ENCODE data around the gene FAM193A.

Gene FAM193A

GRCh38 chr4:2636331-2636730 lies 99.9 kb downstream of the FAM193A start:
- TF ChIP-seq CTCF (IDR thresholded peaks at IDR 0.05): no peak

GRCh38 chr4:2637956-2638552 lies 101.6 kb downstream of the FAM193A start:
- TF ChIP-seq CTCF (IDR thresholded peaks at IDR 0.05): no peak

DNA sequence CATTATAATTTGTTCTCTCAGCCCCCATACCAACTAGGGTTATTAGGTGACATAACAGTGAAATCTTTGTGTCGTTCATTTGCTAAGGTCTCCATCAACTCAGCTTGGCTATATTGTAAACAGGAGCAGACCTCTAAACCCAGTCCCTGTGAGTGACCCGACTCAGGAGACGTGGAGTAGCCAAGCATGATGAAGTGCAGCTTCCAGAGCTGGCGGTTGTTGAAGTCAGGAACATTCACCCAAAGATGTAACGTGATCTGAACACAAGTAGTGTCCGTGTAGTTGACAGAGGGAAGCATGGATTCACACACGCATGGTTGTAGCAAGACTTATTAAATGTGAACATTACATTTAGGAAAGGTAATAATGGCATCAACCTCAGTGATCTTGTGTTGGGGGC lies 102.3 kb downstream of the FAM193A start:
- no peak for TF ChIP-seq CTCF (IDR thresholded peaks at IDR 0.05)

GRCh38 chr4:2642968-2643367 lies 106.5 kb downstream of the FAM193A start:
- no peak for TF ChIP-seq CTCF (IDR thresholded peaks at IDR 0.05)

DNA sequence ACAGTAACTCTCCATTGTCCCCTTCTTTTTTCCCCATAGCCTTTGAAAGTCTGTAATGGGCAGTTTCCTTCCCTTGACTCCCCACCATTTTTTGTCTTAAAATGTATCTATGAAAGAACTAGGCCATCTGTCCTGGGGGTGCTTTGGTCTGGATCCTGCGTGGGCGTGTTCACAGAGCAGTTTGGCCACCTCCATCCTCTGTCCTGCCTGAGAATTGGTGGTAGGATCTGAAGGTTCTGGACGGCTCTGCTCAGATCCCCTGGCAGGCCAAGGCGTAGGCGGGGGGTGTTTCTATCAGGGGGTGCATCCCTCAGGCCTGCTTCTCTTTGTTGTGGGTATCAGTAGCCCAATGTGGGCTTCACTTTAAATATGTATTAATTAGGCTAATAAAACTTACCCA lies 107.1 kb downstream of the FAM193A start:
- no peak for TF ChIP-seq CTCF (IDR thresholded peaks at IDR 0.05)

DNA sequence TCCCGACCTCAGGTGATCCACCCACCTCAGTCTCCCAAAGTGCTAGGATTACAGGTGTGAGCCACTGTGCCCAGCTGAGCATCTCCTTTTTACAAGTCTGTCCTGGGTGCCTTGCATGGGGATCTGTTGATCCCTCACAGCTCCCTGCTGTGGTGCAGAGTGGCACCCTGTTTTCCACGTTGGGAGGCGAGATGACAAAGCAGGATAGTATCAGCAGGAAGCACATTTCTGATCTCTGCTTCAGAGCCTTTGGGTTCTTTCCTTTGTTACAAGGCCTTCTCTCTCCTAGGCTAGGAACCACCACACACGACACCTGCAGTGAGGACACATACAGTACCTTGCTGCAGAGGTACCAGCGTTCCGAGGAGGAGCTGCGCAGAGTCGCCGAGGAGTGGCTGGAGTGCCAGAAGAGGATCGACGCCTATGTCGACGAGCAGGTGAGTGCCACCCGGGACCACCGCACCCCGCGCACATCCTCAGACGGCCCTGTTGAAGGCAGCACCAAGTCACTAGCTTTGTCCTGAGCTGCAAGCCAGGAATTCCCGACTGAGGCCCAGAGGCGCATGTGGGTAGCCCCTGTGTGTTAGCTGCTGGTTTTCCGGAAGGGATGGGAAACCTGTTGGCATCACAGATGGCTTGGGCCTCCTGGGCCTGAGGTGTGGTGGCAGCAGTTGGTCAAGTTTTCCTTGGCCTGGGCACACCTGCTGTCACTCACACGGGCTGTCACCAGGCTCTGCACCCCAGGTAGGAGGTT lies 110.1 kb downstream of the FAM193A start:
- no peak for TF ChIP-seq CTCF (IDR thresholded peaks at IDR 0.05)

DNA sequence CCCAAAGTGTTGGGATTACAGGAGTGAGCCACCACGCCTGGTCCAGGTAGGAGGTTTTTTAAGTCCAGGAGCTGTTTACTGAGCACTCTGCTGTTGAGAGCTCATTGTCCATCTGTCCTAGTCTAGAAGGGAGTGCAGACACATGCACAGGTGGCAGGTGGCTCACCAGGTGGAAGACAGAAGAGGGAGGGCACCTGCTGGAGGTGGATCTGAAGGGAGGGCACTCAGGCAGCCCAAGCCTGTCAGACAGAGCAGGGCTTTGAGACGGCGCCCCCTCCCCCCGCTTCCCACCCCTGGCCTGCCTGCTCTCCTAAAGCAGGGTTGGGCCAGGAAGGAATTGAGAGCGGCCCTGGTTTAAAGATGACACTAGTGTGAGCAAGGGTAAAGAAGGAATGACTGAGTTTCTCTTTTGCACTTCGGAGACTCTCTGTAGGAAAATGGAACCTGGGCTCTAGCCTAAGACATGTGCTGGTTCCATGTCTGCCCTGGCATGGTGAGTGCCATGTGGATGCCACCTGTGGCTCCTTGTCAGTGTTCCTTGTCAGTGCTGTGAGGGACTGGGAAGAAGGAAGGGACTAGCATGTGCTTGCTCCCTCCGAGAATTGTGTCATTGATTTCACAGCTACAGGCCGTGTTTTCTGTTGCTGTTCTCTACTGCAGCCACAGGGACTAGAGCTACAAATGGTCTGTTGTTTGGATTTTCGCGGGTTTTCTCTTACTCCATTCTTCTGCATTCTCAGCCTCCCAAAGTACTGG lies 111.1 kb downstream of the FAM193A start:
- no peak for TF ChIP-seq CTCF (IDR thresholded peaks at IDR 0.05)

Measured in LNCAP (cell line).